C4-2B (cell line): ENCODE results near the gene ABCB4.

Experiments
- CTCF ChIP-seq: fragments of 450-650 bp; conservative IDR thresholded peaks from 2 replicates; pipeline ENCODE4 v1.5.1; 2017; ENCODE audit warnings: mild to moderate bottlenecking
- ZFX ChIP-seq: fragments of 450-650 bp; IDR thresholded peaks from 2 replicates; pipeline ENCODE4 v1.6.1; 2017

GRCh38 chr7:87517136-87517815, 41.8 kb upstream of the ABCB4 start:
- TF ChIP-seq CTCF (no peak), ZFX (no peak)
